ENCODE results near the gene TBCD. TPM values are rescaled to one million over a fixed set of nuclear protein-coding genes. Genes with fewer than 3 reads are reported as not detected.
"Not testable (repeated sequence)": the region's sequence is repeated elsewhere in the genome, so short reads cannot be mapped to it uniquely, and the experiment has no call there.

TBCD gene
- total and polyA plus RNA-seq, 2 donors (not counting 1 experiment from before 2014, with no cell fraction given): 22.1 to 36.7 TPM

GRCh38 chr17:82961366-82962162 lies 209.7 kb downstream of the TBCD start:
- DNase-seq (ENCODE audit: low read depth in 2 of 2): no peak
- H3K79me2 ChIP-seq (ENCODE audit: control insufficient read depth, insufficient read depth, low read length): no peaks in the 10 kb centered on the region
- no peak overlapping the region for H3K4me3 ChIP-seq (replicated peaks in 1 of 4; ENCODE audit: control extremely low read depth in 1 of 4, insufficient read depth in 1 of 4, low read depth in 3 of 4, low read length in 4 of 4)
- H3K36me3 ChIP-seq (ENCODE audit: control insufficient read depth, insufficient read depth, low read length): no peaks in the 10 kb centered on the region
- no peaks in the 10 kb centered on the region for H3K27me3 ChIP-seq (ENCODE audit: control insufficient read depth, insufficient read depth, low read length)
- H3K9ac ChIP-seq (ENCODE audit: insufficient read depth, low read length): no peak overlapping the region
- no peak overlapping the region for H3K27ac ChIP-seq (ENCODE audit: insufficient read depth, low read length)
- H4K20me1 ChIP-seq (ENCODE audit: control insufficient read depth, extremely low read depth, insufficient read depth, low read length): no peaks in the 10 kb centered on the region
- H3K4me1 ChIP-seq (ENCODE audit: control insufficient read depth, extremely low read depth, insufficient read depth, low read length): no peaks in the 10 kb centered on the region
- no peak overlapping the region for H2AFZ ChIP-seq (ENCODE audit: low read length)
- TF ChIP-seq CTCF (conservative IDR thresholded peaks at IDR 0.05 in 1 of 2, IDR thresholded peaks at IDR 0.05 in 1 of 2; ENCODE audit: low read depth in 1 of 2, low read length in 2 of 2) (no peak), EZH2 (IDR thresholded peaks at IDR 0.05; ENCODE audit: low read length, missing control alignments) (no peak)
- no peak overlapping the region for H3K4me2 ChIP-seq (ENCODE audit: extremely low read depth, insufficient read depth, low read length)
- H3K9me3 ChIP-seq (ENCODE audit: control insufficient read depth, insufficient read depth, low read depth, low read length): no peaks in the 10 kb centered on the region

- Histone ChIP-seq H3K79me2 (ENCODE audit: control insufficient read depth, insufficient read depth, low read length) (no peaks in the 10 kb centered on the region), H3K4me2 (ENCODE audit: extremely low read depth, insufficient read depth, low read length) (no peak overlapping the region), H2AFZ (ENCODE audit: low read length) (no peak overlapping the region), H3K27me3 (ENCODE audit: control insufficient read depth, insufficient read depth, low read length) (no peaks in the 10 kb centered on the region), H3K9ac (ENCODE audit: insufficient read depth, low read length) (no peak overlapping the region), H3K9me3 (ENCODE audit: control insufficient read depth, insufficient read depth, low read depth, low read length) (no peaks in the 10 kb centered on the region), H4K20me1 (ENCODE audit: control insufficient read depth, extremely low read depth, insufficient read depth, low read length) (no peaks in the 10 kb centered on the region), H3K36me3 (ENCODE audit: control insufficient read depth, insufficient read depth, low read length) (no peaks in the 10 kb centered on the region), H3K4me1 (ENCODE audit: control insufficient read depth, extremely low read depth, insufficient read depth, low read length) (no peaks in the 10 kb centered on the region), H3K27ac (ENCODE audit: insufficient read depth, low read length) (no peak overlapping the region), H3K4me3 (replicated peaks in 1 of 4; ENCODE audit: control extremely low read depth in 1 of 4, insufficient read depth in 1 of 4, low read depth in 3 of 4, low read length in 4 of 4) (no peak overlapping the region)
- peak; percentile 13 to 30 for DNase-seq (ENCODE audit: low read depth in 2 of 2)
- TF ChIP-seq CTCF (conservative IDR thresholded peaks at IDR 0.05 in 1 of 2, IDR thresholded peaks at IDR 0.05 in 1 of 2; ENCODE audit: low read depth in 1 of 2, low read length in 2 of 2) (no peak), EZH2 (IDR thresholded peaks at IDR 0.05; ENCODE audit: low read length, missing control alignments) (no peak)
Observed at GRCh38 chr17:82962163-82962720, 210.4 kb downstream of the TBCD start.

- Histone ChIP-seq H4K20me1 (ENCODE audit: control insufficient read depth, extremely low read depth, insufficient read depth, low read length) (no peaks in the 10 kb centered on the region), H3K27me3 (ENCODE audit: control insufficient read depth, insufficient read depth, low read length) (no peaks in the 10 kb centered on the region), H3K4me1 (ENCODE audit: control insufficient read depth, extremely low read depth, insufficient read depth, low read length) (no peaks in the 10 kb centered on the region), H2AFZ (ENCODE audit: low read length) (peak overlapping the region; percentile 61), H3K4me2 (ENCODE audit: extremely low read depth, insufficient read depth, low read length) (peak overlapping the region; percentile 34), H3K79me2 (ENCODE audit: control insufficient read depth, insufficient read depth, low read length) (no peaks in the 10 kb centered on the region), H3K9me3 (ENCODE audit: control insufficient read depth, insufficient read depth, low read depth, low read length) (no peaks in the 10 kb centered on the region), H3K9ac (ENCODE audit: insufficient read depth, low read length) (no peak overlapping the region), H3K4me3 (replicated peaks in 1 of 4; ENCODE audit: control extremely low read depth in 1 of 4, insufficient read depth in 1 of 4, low read depth in 3 of 4, low read length in 4 of 4) (peak overlapping the region in 2 of 4 experiments; percentile 17 to 36), H3K27ac (ENCODE audit: insufficient read depth, low read length) (no peak overlapping the region), H3K36me3 (ENCODE audit: control insufficient read depth, insufficient read depth, low read length) (no peaks in the 10 kb centered on the region)
- TF ChIP-seq EZH2 (IDR thresholded peaks at IDR 0.05; ENCODE audit: low read length, missing control alignments): no peak
- peak; percentile 83 to 89 for TF ChIP-seq CTCF (conservative IDR thresholded peaks at IDR 0.05 in 1 of 2, IDR thresholded peaks at IDR 0.05 in 1 of 2; ENCODE audit: low read depth in 1 of 2, low read length in 2 of 2)
- peak; percentile 62 to 80 for DNase-seq (ENCODE audit: low read depth in 2 of 2)
Observed at GRCh38 chr17:82963104-82963950, 211.5 kb downstream of the TBCD start.

GRCh38 chr17:82964451-82964850 lies 212.6 kb downstream of the TBCD start:
- DNase-seq (ENCODE audit: low read depth in 2 of 2); H3K9ac ChIP-seq (ENCODE audit: insufficient read depth, low read length); H3K4me3 ChIP-seq (replicated peaks in 1 of 4; ENCODE audit: control extremely low read depth in 1 of 4, insufficient read depth in 1 of 4, low read depth in 3 of 4, low read length in 4 of 4); H3K36me3 ChIP-seq (ENCODE audit: control insufficient read depth, insufficient read depth, low read length); H3K27me3 ChIP-seq (ENCODE audit: control insufficient read depth, insufficient read depth, low read length); H3K79me2 ChIP-seq (ENCODE audit: control insufficient read depth, insufficient read depth, low read length); H3K4me2 ChIP-seq (ENCODE audit: extremely low read depth, insufficient read depth, low read length); H3K4me1 ChIP-seq (ENCODE audit: control insufficient read depth, extremely low read depth, insufficient read depth, low read length); H2AFZ ChIP-seq (ENCODE audit: low read length); H4K20me1 ChIP-seq (ENCODE audit: control insufficient read depth, extremely low read depth, insufficient read depth, low read length); H3K27ac ChIP-seq (ENCODE audit: insufficient read depth, low read length); H3K9me3 ChIP-seq (ENCODE audit: control insufficient read depth, insufficient read depth, low read depth, low read length): not testable (repeated sequence)

All from fibroblast of lung (primary cell).